Measurements from ENCODE around the gene C11orf58. TPM values are rescaled to one million over a fixed set of nuclear protein-coding genes. Genes with fewer than 3 reads are reported as not detected.
A peak's percentile ranks its signal among the peaks of the same experiment; 100 is the strongest.

C11orf58 gene
- total RNA-seq, 1 experiment from 2014 or later = 371 TPM

- Histone ChIP-seq H3K4me3 (no peak overlapping the region), H3K27ac (no peak overlapping the region), H3K36me3 (peaks cover 98% of the 10 kb centered on the region), H3K27me3 (replicated peaks) (no peaks in the 10 kb centered on the region), H3K4me1 (replicated peaks) (no peaks in the 10 kb centered on the region), H3K9me3 (replicated peaks) (no peaks in the 10 kb centered on the region)
- DNase-seq (ENCODE audit: low read depth in 1 of 2, low spot score in 2 of 2) = no peak
Measured at GRCh38 chr11:16749666-16750065, 11.2 kb downstream of the C11orf58 start.

DNA sequence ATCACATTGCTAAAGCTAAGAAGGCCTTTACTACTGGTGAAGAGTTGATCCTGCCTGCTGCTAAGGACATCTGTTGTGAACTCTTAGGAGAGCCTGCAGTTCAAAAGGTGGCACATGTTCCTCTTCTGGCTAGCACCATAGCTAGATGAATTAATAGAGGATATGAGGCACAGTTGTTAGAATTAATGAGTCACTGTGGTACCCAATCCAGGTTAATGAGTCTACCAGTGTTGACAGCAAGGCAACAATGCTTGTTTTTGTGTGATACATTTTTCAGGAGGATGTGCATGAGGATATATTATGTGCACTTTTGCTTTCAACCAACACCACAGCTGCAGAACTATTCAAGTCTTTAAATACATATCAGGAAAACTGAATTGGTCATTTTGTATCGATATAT is 12.0 kb downstream of the C11orf58 start:
- H3K4me1 ChIP-seq (replicated peaks) = no peaks in the 10 kb centered on the region
- no peak overlapping the region for H3K4me3 ChIP-seq
- no peaks in the 10 kb centered on the region for H3K27me3 ChIP-seq (replicated peaks)
- H3K9me3 ChIP-seq (replicated peaks) = no peaks in the 10 kb centered on the region
- no peak for DNase-seq (ENCODE audit: low read depth in 1 of 2, low spot score in 2 of 2)
- H3K27ac ChIP-seq = no peak overlapping the region
- H3K36me3 ChIP-seq = peaks cover 98% of the 10 kb centered on the region

DNA sequence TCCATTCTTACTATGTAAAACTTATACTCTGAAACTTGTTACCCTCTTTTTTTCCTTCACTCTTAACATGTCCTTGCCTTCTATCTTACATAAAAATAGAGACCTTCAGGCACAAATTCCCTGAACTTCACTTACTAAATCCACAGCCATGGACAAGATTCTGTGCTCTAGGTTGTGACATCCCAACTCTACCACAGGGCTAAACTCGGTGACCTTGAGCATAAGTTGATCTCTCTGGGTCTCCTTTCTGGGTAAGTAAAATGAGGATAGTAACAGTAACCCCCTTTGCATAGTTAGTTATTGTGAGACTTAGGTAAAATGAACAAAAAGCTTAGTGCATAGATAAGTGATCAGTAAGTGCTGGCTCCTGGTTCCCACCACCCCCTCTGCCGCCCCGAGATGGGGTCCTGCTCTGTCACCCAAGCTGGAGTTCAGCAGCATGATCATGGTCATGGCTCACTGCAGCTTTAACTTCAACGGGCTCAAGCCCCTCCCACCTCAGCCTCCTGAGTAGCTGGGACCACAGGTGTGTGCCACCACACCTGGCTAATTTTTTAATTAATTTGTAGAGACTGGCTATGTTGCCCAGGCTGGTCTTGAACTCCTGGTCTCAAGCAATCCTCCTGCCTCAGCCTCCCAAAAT is 20.1 kb downstream of the C11orf58 start:
- Histone ChIP-seq H3K36me3 (peaks cover 53% of the 10 kb centered on the region), H3K27ac (no peak overlapping the region), H3K27me3 (replicated peaks) (no peaks in the 10 kb centered on the region), H3K4me1 (replicated peaks) (peaks cover 6% of the 10 kb centered on the region; the same call in 1 of the 2 replicates), H3K9me3 (replicated peaks) (no peaks in the 10 kb centered on the region), H3K4me3 (no peak overlapping the region)
- no peak for DNase-seq (ENCODE audit: low read depth in 1 of 2, low spot score in 2 of 2)

DNA sequence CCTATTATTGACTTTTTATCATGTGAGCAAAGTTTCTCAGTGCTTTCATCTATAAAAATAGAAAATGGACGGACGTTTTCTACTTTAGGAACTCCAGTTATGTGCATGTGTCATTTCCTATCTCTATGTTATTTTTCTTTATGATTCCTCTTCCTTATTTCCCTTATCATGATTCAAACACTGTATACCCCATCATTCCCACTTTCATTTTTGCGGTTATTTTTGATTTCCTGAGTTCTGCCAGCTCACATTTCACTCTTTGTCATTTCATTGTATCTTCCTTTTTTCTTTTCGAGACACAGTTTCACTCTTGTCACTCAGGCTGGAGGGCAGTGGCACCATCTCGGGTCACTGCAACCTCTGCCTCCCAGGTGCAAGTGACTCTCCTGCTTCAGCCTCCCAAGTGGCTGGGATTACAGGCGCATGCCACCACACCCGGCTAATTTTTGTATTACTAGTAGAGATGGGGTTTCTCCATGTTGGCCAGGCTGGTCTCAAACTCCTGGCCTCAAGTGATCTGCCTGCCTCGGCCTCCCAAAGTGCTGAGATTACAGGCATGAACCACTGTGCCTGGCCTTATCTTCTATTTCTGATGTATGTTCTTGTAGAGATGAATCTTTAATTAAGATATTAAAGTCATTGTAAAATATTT is 21.5 kb downstream of the C11orf58 start:
- Histone ChIP-seq H3K4me3 (no peak overlapping the region), H3K27me3 (replicated peaks) (peaks cover 3% of the 10 kb centered on the region; the same call in 1 of the 2 replicates)
- no peak for DNase-seq (ENCODE audit: low read depth in 1 of 2, low spot score in 2 of 2)

GRCh38 chr11:16763746-16764145 is 25.3 kb downstream of the C11orf58 start:
- Histone ChIP-seq H3K27ac (no peak overlapping the region), H3K9me3 (replicated peaks) (no peaks in the 10 kb centered on the region), H3K36me3 (peaks cover 3% of the 10 kb centered on the region; the same call in 1 of the 2 replicates), H3K4me1 (replicated peaks) (peaks cover 6% of the 10 kb centered on the region; the same call in 1 of the 2 replicates), H3K27me3 (replicated peaks) (peaks cover 19% of the 10 kb centered on the region), H3K4me3 (no peak overlapping the region)
- DNase-seq (ENCODE audit: low read depth in 1 of 2, low spot score in 2 of 2) = no peak

More for the DNA sequence above, 21.5 kb downstream of the C11orf58 start:
- Histone ChIP-seq H3K9me3 (replicated peaks) (no peaks in the 10 kb centered on the region), H3K36me3 (peaks cover 41% of the 10 kb centered on the region), H3K4me1 (replicated peaks) (peaks cover 6% of the 10 kb centered on the region; the same call in 1 of the 2 replicates), H3K27ac (no peak overlapping the region)

GRCh38 chr11:16764888-16765287 is 26.4 kb downstream of the C11orf58 start:
- no peaks in the 10 kb centered on the region for H3K9me3 ChIP-seq (replicated peaks)
- H3K36me3 ChIP-seq = no peaks in the 10 kb centered on the region
- no peaks in the 10 kb centered on the region for H3K4me1 ChIP-seq (replicated peaks)
- peaks cover 19% of the 10 kb centered on the region for H3K27me3 ChIP-seq (replicated peaks)
- H3K4me3 ChIP-seq = no peak overlapping the region
- H3K27ac ChIP-seq = no peak overlapping the region
- no peak for DNase-seq (ENCODE audit: low read depth in 1 of 2, low spot score in 2 of 2)

DNA sequence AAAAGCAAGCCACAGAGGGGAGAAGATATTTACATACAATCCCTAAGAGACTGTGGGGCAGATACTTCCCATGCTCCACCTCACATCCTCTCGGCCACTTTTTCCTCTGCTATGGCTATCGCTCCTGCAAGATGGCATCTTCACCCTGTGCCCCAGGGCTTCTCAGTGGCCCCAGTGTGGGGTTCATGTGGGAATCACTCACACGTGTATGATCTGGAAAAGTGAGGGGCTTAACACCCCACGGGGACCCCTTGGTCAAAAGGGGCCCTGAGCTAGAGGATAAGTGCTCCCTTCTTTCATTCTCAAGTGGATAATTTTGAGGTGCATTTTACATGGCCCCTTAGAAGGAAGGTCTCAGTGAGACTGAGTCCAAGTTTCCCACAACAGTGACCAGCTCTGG is 28.7 kb downstream of the C11orf58 start:
- Histone ChIP-seq H3K9me3 (replicated peaks) (no peaks in the 10 kb centered on the region), H3K36me3 (no peaks in the 10 kb centered on the region), H3K4me1 (replicated peaks) (no peaks in the 10 kb centered on the region), H3K27me3 (replicated peaks) (peaks cover 24% of the 10 kb centered on the region), H3K27ac (no peak overlapping the region), H3K4me3 (no peak overlapping the region)
- DNase-seq (ENCODE audit: low read depth in 1 of 2, low spot score in 2 of 2) = no peak

- no peaks in the 10 kb centered on the region for H3K9me3 ChIP-seq (replicated peaks)
- no peaks in the 10 kb centered on the region for H3K4me1 ChIP-seq (replicated peaks)
- no peak overlapping the region for H3K27ac ChIP-seq
- no peak for DNase-seq (ENCODE audit: low read depth in 1 of 2, low spot score in 2 of 2)
- peaks cover 24% of the 10 kb centered on the region for H3K27me3 ChIP-seq (replicated peaks)
- H3K36me3 ChIP-seq = no peaks in the 10 kb centered on the region
- H3K4me3 ChIP-seq = no peak overlapping the region
Measured at GRCh38 chr11:16767957-16768356, 29.5 kb downstream of the C11orf58 start.

DNA sequence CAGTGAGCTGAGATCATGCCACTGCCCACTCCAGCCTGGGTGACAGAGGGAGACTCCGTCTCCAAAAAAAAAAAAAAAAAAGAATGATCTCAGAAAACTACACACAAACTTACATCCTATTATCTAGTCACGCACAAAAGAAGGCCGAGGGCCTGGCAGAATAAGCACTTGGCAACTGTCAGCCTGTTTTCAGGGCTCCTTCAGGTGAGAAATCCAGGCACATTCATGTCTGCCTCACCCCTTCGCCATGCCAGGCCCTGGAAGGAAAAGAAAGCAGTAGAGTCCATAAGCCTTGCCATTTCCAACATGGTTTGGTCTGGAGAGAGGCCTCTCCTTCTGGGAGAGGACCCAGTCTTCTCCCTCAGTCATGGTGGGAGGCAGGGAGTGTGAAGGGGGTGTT is 30.9 kb downstream of the C11orf58 start:
- Histone ChIP-seq H3K36me3 (no peaks in the 10 kb centered on the region), H3K27ac (no peak overlapping the region), H3K9me3 (replicated peaks) (no peaks in the 10 kb centered on the region), H3K4me3 (no peak overlapping the region), H3K27me3 (replicated peaks) (peaks cover 21% of the 10 kb centered on the region), H3K4me1 (replicated peaks) (no peaks in the 10 kb centered on the region)
- no peak for DNase-seq (ENCODE audit: low read depth in 1 of 2, low spot score in 2 of 2)

DNA sequence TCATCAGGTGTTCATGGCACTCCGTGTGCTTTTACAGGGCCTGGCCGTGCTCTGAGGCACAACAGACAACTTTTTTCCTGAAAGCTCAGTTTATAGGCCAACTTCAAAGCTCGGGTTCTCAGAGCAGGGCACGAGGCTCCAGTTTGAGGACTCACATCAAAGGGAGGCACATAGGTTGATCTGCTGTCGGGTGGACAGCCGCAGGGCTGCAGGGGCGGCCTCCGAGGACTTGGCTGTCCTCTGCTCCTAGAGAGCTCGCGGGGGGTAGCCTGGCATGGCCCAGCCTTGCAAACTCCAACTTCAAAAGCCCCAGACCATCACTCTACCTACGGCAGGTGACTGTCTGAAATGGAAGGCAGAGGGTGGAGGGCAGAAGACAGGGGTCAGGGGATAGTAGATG is 31.6 kb downstream of the C11orf58 start:
- no peak overlapping the region for H3K27ac ChIP-seq
- no peak overlapping the region for H3K4me3 ChIP-seq
- H3K9me3 ChIP-seq (replicated peaks) = no peaks in the 10 kb centered on the region
- no peak for DNase-seq (ENCODE audit: low read depth in 1 of 2, low spot score in 2 of 2)
- no peaks in the 10 kb centered on the region for H3K4me1 ChIP-seq (replicated peaks)
- peaks cover 21% of the 10 kb centered on the region for H3K27me3 ChIP-seq (replicated peaks)
- H3K36me3 ChIP-seq = no peaks in the 10 kb centered on the region

DNA sequence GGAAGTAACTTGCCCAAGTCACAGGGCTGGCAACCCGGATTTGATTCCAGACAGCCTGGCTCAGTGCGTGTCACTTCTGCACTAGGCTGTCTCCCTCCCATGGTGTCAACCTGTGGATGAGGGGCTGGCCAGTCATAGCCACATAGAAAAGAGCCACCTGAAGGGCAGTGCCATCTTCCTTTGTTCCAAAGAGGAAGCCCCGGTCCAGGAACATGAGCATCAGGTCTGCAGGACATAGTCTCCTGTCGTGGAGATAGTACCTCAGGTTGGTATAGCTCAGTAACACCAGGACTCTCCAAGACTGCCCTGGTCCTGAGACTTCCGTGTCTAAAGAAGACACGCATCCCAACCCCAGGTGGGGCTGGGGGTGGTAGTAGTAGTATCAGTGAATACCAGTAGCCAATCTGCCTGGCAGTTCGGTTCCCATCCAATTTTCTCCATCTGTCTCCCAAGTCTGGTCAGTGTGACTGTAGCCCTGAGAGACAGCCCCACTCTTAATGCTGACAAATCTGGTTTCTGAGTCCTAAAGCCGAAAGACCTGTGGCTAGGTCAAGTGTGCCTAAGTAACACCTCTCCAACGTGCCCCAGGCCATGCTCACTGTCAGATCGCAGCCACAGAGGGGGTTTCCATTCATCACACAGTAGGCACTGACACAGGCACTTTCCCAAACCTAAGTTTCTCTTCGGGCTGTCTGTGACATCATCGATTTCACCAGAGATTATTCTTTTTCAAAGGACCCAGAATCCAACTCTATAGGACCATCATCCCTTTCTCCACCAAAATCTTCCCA is 33.1 kb downstream of the C11orf58 start:
- DNase-seq (ENCODE audit: low read depth in 1 of 2, low spot score in 2 of 2) = peak in 1 of 2 experiments; percentile 38
- H3K4me1 ChIP-seq (replicated peaks) = 0 out of 2 replicates have a peak, but pooled peaks cover under 1% of the 10 kb centered on the region
- H3K27me3 ChIP-seq (replicated peaks) = peaks cover 10% of the 10 kb centered on the region
- H3K36me3 ChIP-seq = no peaks in the 10 kb centered on the region
- H3K4me3 ChIP-seq = no peak overlapping the region
- no peak overlapping the region for H3K27ac ChIP-seq
- no peaks in the 10 kb centered on the region for H3K9me3 ChIP-seq (replicated peaks)

DNA sequence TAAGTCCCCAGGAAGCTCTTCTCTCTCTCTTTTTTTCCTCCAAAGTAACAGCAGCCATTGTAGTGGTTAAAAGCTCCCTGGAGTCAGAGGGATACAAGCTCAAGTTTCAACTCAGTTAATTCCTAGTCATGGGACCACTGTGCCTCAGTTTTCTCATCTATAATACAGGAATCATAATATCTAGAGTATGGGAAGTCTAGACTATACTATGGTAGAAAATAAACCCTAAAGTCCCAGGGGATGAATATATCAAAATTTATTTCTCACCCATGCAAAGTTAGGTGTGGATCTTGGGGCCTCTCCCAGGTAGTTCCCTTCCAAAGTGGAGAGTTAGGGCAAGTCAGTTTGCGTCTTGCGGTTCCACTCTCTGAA is 33.7 kb downstream of the C11orf58 start:
- no peak for DNase-seq (ENCODE audit: low read depth in 1 of 2, low spot score in 2 of 2)
- 0 out of 2 replicates have a peak, but pooled peaks cover 3% of the 10 kb centered on the region for H3K4me1 ChIP-seq (replicated peaks)
- peaks cover 10% of the 10 kb centered on the region for H3K27me3 ChIP-seq (replicated peaks)
- H3K36me3 ChIP-seq = no peaks in the 10 kb centered on the region
- H3K27ac ChIP-seq = no peak overlapping the region
- no peak overlapping the region for H3K4me3 ChIP-seq
- H3K9me3 ChIP-seq (replicated peaks) = no peaks in the 10 kb centered on the region

GRCh38 chr11:16773981-16774935 is 35.8 kb downstream of the C11orf58 start:
- H3K4me1 ChIP-seq (replicated peaks) = 0 out of 2 replicates have a peak, but pooled peaks cover 10% of the 10 kb centered on the region
- no peaks in the 10 kb centered on the region for H3K36me3 ChIP-seq
- peak in 1 of 2 experiments; percentile 27 for DNase-seq (ENCODE audit: low read depth in 1 of 2, low spot score in 2 of 2)
- no peaks in the 10 kb centered on the region for H3K9me3 ChIP-seq (replicated peaks)
- no peak overlapping the region for H3K27ac ChIP-seq
- peaks cover 5% of the 10 kb centered on the region for H3K27me3 ChIP-seq (replicated peaks)
- H3K4me3 ChIP-seq = no peak overlapping the region
